ENCODE data around the gene TSPYL2.
A peak's percentile ranks its signal among the peaks of the same experiment; 100 is the strongest.

The TSPYL2 gene

DNA sequence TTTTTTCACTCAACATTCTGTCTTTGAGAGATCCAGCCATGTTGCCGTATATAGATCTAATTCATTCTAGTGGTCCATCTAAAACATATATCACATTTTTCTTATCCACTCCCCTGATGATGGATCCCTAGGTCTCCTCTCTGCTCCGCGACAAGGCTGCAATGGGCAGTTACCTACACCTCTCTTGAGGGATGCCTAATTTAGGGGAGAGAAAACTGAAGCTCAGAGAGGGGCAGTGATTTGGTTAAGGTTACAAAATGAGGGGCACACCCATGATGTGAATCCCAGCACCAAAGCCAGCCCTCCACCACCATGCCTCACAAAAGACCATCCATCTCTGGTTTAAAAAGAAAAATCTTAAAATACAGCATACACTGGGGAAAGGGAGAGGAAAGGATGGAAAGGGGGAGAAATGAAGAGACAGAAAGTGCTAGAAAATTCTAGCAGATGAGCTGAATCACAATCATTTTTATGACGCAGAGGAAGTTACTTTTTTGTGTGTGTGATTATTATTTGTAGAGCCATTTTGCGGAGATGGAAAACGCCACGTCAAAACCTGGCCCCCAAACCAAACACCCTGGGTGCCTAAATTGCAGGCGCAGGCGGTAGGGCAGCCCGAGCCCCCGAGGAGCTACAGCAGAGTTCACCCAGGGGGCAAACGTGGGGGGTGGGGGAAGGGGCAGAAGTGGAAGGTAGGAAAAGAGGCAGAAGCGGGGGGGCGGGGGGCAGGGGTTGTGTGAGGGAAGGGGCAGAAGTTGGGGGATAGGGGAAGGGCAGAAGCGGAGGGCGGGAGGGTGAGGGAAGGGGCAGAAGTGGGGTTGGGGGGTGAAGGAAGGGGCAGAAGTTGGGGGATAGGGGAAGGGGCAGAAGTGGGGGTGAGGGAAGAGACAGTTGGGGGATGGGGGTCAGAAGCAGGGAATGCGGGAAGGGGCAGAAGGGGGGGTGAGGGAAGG, 1.3 kb upstream of the TSPYL2 start:
- no peak for FAIRE-seq

- FAIRE-seq: no peak
These were observed 828 bp downstream of the TSPYL2 start for GRCh38 chrX:53082773-53083616.

- FAIRE-seq: no peak
These were observed 1.9 kb downstream of the TSPYL2 start for GRCh38 chrX:53084043-53084570.

- FAIRE-seq: no peak
These were observed 2.7 kb downstream of the TSPYL2 start for GRCh38 chrX:53084863-53085262.

- FAIRE-seq: no peak
These were observed 3.6 kb downstream of the TSPYL2 start for GRCh38 chrX:53085661-53086229.

DNA sequence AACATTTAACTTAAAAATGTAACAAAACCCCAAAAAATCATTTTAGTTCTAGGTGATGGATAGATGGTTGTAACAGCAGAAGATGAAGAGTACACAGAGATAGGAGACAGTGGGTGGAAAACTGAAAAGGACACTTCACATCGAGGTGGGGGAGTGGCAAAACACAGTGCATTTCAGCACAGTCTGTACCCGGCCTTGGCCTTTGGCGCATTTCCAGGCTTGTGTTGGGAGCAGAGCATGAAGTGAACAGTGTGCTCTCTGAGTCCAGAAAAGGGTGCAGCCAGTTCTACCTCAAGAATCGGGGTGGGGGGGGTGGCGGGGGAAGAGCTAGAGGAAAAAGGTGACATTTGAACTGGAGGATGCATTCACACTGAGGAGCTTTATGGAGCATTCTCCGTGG, 4.3 kb downstream of the TSPYL2 start:
- no peak for FAIRE-seq

DNA sequence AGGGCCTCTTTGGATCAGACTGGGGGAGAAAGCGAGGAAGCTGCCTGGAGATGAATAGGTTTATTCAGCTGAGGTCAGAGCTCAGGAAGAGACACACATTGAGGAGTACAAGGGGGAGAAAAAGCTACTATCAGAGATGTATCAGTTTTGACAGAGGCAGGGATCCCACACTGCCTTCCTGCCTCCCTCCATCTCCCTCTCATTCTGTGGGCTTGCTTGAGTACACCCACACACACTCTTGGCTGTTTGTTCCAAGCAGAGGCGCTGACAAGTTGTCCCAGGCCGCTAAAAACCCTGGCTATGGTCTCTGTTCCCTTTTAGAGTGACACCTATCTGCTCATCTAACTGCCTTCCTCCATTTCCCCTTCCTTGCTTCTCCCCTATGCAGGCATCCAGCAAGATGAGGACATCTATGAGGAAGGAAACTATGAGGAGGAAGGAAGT, 5.2 kb downstream of the TSPYL2 start:
- FAIRE-seq: no peak

DNA sequence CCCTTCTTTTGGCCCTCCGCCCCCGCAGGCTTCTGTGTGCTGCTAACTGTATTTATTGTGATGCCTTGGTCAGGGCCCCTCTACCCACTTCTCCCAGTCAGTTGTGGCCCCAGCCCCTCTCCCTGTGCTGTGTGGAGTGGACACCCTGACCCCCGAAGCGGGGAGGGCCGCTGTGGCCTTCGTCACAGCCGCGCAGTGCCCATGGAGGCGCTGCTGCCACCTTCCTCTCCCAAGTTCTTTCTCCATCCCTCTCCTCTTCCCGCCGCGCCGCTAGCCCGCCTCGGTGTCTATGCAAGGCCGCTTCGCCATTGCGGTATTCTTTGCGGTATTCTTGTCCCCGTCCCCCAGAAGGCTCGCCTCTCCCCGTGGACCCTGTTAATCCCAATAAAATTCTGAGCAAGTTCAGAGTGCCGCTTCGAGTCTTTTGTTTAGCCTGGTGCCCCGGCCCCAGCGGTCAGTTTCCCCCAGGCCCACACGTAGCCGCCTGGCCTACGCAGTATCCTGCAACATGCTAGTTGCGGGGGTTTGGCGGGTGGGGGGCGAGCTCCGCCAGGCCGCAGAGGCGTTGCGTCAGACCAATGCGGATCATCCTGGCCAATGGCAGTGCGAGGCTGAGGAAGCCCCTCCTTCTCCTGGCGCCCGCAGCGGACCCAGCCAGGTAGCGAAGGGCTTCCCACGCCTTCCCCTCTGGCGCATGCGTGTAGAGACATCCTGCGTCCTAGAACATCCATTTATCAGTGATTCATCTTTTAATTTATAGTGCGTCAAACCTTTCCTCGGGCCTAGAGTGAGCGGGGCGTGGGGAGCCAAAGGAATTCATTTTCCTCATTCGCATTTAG, 6.2 kb downstream of the TSPYL2 start:
- FAIRE-seq: peak; percentile 68

DNA sequence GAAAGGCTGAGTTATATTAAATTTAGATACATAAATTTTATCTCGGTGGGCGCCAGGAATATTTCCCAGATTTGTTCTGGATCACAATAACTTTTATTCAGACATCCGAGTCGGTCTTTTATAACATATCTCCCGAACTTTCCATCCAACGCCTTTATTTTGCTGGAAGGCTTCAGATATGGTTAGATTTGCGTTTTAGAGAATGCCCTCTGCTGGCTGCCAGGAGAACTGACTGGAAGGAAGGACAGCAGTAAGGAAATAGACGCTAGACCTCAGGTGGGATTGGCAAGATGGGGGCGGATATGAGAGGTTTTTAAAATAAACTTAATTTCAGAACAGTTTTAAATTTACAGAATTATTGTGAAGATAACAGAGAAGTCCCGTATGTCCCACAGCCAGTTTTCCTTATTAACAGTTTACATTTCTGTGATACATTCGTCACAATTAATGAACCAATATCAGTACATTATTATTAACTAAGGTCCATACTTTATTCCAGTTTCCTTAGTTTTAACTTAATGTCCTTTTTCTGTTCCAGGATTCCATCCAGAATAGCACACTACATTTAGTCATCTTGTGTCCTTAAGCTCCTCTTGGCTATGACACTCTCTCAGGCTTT, 7.2 kb downstream of the TSPYL2 start:
- peak; percentile 97 for FAIRE-seq

- FAIRE-seq: no peak
These were observed 7.8 kb downstream of the TSPYL2 start for GRCh38 chrX:53089925-53090324.

DNA sequence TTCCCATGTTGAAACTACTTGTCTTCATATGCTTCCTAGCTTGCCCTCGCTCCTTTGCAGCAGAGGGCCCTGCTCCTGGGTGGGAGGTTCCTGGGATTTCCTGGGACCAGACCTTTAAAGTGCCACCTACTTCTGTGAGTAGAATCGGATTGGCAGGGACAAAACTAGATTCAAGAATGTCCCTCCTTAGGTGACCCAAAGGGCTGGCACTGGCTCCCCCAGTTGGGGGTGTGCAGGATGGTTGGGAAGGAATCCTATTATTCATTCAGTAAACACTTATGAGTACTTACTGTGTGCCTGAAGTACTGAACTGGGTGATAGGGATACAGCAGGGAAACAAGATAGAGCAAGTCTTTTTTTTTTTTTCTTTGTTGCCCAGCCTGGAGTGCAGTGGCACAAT, 9.2 kb downstream of the TSPYL2 start:
- FAIRE-seq: no peak

GRCh38 chrX:53093177-53093655, 11.0 kb downstream of the TSPYL2 start:
- FAIRE-seq: peak; percentile 97

- peak; percentile 99 for FAIRE-seq
These were observed 11.8 kb downstream of the TSPYL2 start, which contains the start of gene KANTR for GRCh38 chrX:53093748-53094581. Gene KANTR (plus strand): TSS chrX:53094142. CDS start chrX:53124273, 30,131 bp downstream.

DNA sequence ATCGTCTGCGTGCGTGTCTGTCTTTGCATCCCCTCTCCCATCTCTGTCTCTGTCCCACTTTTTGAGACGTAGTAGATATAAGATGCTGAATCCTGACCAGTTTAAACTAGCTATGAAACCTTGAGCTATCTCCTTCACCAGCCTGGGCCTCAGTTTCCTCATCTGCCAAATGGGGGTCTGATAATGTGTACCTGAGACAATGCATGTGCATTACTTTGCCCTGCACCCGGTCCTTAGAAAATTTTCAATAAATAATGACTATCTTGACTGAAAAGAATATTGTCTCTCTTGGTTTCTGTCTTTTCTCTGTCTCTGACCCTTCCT, 12.4 kb downstream of the TSPYL2 start:
- no peak for FAIRE-seq

GRCh38 chrX:53095796-53096195, 13.6 kb downstream of the TSPYL2 start:
- no peak for FAIRE-seq

- FAIRE-seq: no peak
These were observed 32.8 kb downstream of the TSPYL2 start for GRCh38 chrX:53114864-53115549.

DNA sequence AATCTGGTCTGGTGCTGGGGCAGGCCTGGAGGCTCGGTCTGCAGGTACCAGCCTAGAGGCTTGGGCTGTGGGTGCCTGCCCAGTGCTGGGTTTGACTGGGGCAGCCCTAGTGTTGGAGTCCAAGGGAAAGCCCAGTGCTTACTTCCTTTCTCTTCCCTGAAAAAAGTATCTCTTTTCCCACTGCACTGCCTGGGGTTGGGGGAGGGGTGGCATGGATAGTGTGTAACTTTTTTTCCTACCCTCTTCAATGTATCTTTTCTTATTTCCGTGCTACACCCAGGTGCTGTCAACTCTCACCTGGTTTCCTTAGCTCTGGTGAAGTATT, 33.3 kb downstream of the TSPYL2 start:
- FAIRE-seq: no peak

GRCh38 chrX:53116101-53116500, 33.9 kb downstream of the TSPYL2 start:
- FAIRE-seq: no peak

- no peak for FAIRE-seq
These were observed 39.8 kb downstream of the TSPYL2 start for GRCh38 chrX:53122013-53122412.

- peak; percentile 71 for FAIRE-seq
These were observed 43.3 kb downstream of the TSPYL2 start for GRCh38 chrX:53125506-53125905.

Measured in G401.6 (cell line).